ENCODE measurements around the gene PRSS53. TPM values are rescaled to one million over a fixed set of nuclear protein-coding genes. Genes with fewer than 3 reads are reported as not detected.

The PRSS53 gene
- total and polyA plus RNA-seq, 2 experiments from 2014 or later: 0.36 to 2.7 TPM

DNA sequence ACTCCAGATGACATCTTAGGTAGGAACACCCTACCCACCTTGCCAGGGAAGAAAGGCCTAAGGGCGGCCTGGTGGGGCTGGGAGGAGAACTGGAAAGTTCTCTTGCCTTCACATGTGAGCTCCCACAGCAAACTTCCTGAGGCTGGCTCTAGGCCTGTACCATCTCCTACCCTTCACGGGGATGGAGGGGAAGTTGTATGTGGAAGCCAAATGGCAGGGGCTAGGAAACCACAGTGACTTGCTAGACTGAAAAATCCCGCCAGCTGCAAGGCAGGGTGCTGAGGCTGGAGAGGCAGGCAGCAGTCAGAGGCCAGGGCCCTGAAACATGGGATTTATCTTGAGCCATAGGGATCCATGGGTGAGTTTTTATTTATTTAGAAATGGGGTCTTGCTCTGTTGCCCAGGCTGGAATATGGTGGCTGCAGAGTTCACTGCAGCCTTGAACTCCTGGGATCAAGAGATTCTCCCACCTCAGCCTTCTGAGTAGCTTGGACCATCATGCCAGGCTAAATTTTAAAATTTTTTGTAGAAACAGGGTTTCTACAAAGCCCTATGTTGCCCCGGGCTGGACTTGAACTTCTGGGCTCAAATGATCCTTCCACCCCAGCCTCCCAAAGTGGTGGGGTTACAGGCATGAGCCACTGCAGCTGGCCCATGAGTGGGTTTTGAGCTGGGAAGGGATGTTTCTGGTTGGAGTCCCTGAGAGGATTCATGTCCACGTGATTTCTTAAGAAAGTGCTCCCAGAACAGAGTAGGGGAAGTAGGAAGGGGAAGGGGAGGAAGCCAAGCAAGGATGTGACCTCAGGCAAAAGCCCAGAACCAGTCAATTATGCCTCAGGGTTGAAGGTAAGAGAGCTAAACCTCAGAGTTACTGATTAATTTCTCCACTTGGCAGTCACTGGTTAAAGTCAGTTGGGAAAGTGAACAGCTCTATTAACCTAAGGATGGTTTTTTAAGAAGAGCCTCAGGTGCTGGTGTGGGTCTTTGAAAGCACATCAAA is 24.7 kb upstream of the PRSS53 start (continued):
- TF ChIP-seq, protein P1, sequence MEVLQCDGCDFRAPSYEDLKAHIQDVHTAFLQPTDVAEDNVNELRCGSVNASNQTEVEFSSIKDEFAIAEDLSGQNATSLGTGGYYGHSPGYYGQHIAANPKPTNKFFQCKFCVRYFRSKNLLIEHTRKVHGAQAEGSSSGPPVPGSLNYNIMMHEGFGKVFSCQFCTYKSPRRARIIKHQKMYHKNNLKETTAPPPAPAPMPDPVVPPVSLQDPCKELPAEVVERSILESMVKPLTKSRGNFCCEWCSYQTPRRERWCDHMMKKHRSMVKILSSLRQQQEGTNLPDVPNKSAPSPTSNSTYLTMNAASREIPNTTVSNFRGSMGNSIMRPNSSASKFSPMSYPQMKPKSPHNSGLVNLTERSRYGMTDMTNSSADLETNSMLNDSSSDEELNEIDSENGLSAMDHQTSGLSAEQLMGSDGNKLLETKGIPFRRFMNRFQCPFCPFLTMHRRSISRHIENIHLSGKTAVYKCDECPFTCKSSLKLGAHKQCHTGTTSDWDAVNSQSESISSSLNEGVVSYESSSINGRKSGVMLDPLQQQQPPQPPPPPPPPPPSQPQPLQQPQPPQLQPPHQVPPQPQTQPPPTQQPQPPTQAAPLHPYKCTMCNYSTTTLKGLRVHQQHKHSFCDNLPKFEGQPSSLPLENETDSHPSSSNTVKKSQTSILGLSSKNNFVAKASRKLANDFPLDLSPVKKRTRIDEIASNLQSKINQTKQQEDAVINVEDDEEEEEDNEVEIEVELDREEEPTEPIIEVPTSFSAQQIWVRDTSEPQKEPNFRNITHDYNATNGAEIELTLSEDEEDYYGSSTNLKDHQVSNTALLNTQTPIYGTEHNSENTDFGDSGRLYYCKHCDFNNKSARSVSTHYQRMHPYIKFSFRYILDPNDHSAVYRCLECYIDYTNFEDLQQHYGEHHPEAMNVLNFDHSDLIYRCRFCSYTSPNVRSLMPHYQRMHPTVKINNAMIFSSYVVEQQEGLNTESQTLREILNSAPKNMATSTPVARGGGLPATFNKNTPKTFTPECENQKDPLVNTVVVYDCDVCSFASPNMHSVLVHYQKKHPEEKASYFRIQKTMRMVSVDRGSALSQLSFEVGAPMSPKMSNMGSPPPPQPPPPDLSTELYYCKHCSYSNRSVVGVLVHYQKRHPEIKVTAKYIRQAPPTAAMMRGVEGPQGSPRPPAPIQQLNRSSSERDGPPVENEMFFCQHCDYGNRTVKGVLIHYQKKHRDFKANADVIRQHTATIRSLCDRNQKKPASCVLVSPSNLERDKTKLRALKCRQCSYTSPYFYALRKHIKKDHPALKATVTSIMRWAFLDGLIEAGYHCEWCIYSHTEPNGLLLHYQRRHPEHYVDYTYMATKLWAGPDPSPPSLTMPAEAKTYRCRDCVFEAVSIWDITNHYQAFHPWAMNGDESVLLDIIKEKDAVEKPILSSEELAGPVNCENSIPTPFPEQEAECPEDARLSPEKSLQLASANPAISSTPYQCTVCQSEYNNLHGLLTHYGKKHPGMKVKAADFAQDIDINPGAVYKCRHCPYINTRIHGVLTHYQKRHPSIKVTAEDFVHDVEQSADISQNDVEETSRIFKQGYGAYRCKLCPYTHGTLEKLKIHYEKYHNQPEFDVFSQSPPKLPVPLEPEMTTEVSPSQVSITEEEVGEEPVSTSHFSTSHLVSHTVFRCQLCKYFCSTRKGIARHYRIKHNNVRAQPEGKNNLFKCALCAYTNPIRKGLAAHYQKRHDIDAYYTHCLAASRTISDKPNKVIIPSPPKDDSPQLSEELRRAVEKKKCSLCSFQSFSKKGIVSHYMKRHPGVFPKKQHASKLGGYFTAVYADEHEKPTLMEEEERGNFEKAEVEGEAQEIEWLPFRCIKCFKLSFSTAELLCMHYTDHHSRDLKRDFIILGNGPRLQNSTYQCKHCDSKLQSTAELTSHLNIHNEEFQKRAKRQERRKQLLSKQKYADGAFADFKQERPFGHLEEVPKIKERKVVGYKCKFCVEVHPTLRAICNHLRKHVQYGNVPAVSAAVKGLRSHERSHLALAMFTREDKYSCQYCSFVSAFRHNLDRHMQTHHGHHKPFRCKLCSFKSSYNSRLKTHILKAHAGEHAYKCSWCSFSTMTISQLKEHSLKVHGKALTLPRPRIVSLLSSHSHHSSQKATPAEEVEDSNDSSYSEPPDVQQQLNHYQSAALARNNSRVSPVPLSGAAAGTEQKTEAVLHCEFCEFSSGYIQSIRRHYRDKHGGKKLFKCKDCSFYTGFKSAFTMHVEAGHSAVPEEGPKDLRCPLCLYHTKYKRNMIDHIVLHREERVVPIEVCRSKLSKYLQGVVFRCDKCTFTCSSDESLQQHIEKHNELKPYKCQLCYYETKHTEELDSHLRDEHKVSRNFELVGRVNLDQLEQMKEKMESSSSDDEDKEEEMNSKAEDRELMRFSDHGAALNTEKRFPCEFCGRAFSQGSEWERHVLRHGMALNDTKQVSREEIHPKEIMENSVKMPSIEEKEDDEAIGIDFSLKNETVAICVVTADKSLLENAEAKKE (CRISPR knock-in tag; IDR thresholded peaks at IDR 0.05): no peak
- no peak for TF ChIP-seq ZNF114 (CRISPR knock-in tag; IDR thresholded peaks at IDR 0.05)
- TF ChIP-seq, protein P2, sequence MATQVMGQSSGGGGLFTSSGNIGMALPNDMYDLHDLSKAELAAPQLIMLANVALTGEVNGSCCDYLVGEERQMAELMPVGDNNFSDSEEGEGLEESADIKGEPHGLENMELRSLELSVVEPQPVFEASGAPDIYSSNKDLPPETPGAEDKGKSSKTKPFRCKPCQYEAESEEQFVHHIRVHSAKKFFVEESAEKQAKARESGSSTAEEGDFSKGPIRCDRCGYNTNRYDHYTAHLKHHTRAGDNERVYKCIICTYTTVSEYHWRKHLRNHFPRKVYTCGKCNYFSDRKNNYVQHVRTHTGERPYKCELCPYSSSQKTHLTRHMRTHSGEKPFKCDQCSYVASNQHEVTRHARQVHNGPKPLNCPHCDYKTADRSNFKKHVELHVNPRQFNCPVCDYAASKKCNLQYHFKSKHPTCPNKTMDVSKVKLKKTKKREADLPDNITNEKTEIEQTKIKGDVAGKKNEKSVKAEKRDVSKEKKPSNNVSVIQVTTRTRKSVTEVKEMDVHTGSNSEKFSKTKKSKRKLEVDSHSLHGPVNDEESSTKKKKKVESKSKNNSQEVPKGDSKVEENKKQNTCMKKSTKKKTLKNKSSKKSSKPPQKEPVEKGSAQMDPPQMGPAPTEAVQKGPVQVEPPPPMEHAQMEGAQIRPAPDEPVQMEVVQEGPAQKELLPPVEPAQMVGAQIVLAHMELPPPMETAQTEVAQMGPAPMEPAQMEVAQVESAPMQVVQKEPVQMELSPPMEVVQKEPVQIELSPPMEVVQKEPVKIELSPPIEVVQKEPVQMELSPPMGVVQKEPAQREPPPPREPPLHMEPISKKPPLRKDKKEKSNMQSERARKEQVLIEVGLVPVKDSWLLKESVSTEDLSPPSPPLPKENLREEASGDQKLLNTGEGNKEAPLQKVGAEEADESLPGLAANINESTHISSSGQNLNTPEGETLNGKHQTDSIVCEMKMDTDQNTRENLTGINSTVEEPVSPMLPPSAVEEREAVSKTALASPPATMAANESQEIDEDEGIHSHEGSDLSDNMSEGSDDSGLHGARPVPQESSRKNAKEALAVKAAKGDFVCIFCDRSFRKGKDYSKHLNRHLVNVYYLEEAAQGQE (IDR thresholded peaks at IDR 0.05; ENCODE audit: unreplicated experiment): no peak
